Ishikawa (cell line): Measurements from ENCODE around the gene ZNF883.
A peak's percentile ranks its signal among the peaks of the same experiment; 100 is the strongest.

ENCODE experiments used
- CEBPB ChIP-seq: IDR thresholded peaks from 2 replicates; pipeline ENCODE4 v1.6.1; 2012
- CREB1 ChIP-seq: IDR thresholded peaks from 2 replicates; pipeline ENCODE4 v1.6.1; 2012; ENCODE audit warnings: low read depth
- EGR1 ChIP-seq: IDR thresholded peaks from 2 replicates; pipeline ENCODE4 v1.6.1; 2012
- EP300 ChIP-seq: IDR thresholded peaks from 2 replicates; pipeline ENCODE4 v1.6.1; 2012; ENCODE audit warnings: borderline replicate concordance
- FOXM1 ChIP-seq: IDR thresholded peaks from 2 replicates; pipeline ENCODE4 v1.6.1; 2012; ENCODE audit warnings: low read depth, borderline replicate concordance
- MAX ChIP-seq: IDR thresholded peaks from 2 replicates; pipeline ENCODE4 v1.6.1; 2012
- NFIC ChIP-seq: IDR thresholded peaks from 2 replicates; pipeline ENCODE4 v1.6.1; 2012
- RAD21 ChIP-seq: IDR thresholded peaks from 2 replicates; pipeline ENCODE4 v1.6.1; 2012; ENCODE audit warnings: low read depth
- REST ChIP-seq: IDR thresholded peaks from 2 replicates; pipeline ENCODE4 v1.6.1; 2012; ENCODE audit warnings: low read depth, mild to moderate bottlenecking
- TAF1 ChIP-seq: IDR thresholded peaks from 2 replicates; pipeline ENCODE4 v1.6.1; 2012; ENCODE audit warnings: low read depth, mild to moderate bottlenecking
- TCF12 ChIP-seq: IDR thresholded peaks from 2 replicates; pipeline ENCODE4 v1.6.1; 2012; ENCODE audit warnings: low read depth
- TEAD4 ChIP-seq: IDR thresholded peaks from 2 replicates; pipeline ENCODE4 v1.6.1; 2012
- USF1 ChIP-seq: IDR thresholded peaks from 2 replicates; pipeline ENCODE4 v1.6.1; 2012
- YY1 ChIP-seq: IDR thresholded peaks from 2 replicates; pipeline ENCODE4 v1.6.1; 2012; ENCODE audit warnings: low read depth
- ZBTB7A ChIP-seq: IDR thresholded peaks from 2 replicates; pipeline ENCODE4 v1.6.1; 2012; ENCODE audit warnings: low read depth

ZNF883 gene

GRCh38 chr9:112917047-112917986, 94.7 kb downstream of the ZNF883 start:
- TF ChIP-seq TEAD4 (no peak), REST (no peak), EGR1 (no peak), MAX (no peak), FOXM1 (no peak), ZBTB7A (no peak), EP300 (no peak), USF1 (no peak), CEBPB (no peak)

GRCh38 chr9:112914524-112914923, 97.5 kb downstream of the ZNF883 start:
- TF ChIP-seq NFIC: 0 out of 2 replicates have a peak, but pooled peaks have one; percentile 21
- no peak for TF ChIP-seq TEAD4

- TF ChIP-seq CREB1 (no peak), TAF1 (no peak)
These were observed 98.7 kb downstream of the ZNF883 start for GRCh38 chr9:112913326-112913725.

- TF ChIP-seq TAF1: no peak
- TF ChIP-seq TEAD4: no peak
These were observed 99.4 kb downstream of the ZNF883 start for GRCh38 chr9:112912636-112913035.

- no peak for TF ChIP-seq EP300
- no peak for TF ChIP-seq NFIC
- no peak for TF ChIP-seq RAD21
- no peak for TF ChIP-seq USF1
- TF ChIP-seq MAX: no peak
- TF ChIP-seq REST: no peak
- no peak for TF ChIP-seq TAF1
- no peak for TF ChIP-seq TEAD4
- no peak for TF ChIP-seq FOXM1
- TF ChIP-seq EGR1: no peak
- no peak for TF ChIP-seq CREB1
- TF ChIP-seq TCF12: no peak
- TF ChIP-seq ZBTB7A: no peak
- no peak for TF ChIP-seq CEBPB
- TF ChIP-seq YY1: no peak
These were observed 100.3 kb downstream of the ZNF883 start for GRCh38 chr9:112911736-112912135.
